ENCODE results near the gene UNC45B. TPM values are rescaled to one million over a fixed set of nuclear protein-coding genes. Genes with fewer than 3 reads are reported as not detected.
A peak's percentile ranks its signal among the peaks of the same experiment; 100 is the strongest.

UNC45B gene
- total and polyA plus RNA-seq, 12 donors: under 0.01 to 0.27 (median 0.13) TPM; not detected in 4

GRCh38 chr17:35167046-35167445 is 19.4 kb downstream of the UNC45B start:
- H3K9me3 ChIP-seq (replicated peaks in 1 of 3): no peaks in the 10 kb centered on the region
- no peaks in the 10 kb centered on the region for H3K4me1 ChIP-seq (replicated peaks in 1 of 2)
- no peak overlapping the region for H3K4me3 ChIP-seq
- 49 to 61% (median 51%) methylated on average over 1 to 3 of the region's 3 CpGs for WGBS, 4 donors
- no peak for DNase-seq
- H3K27me3 ChIP-seq: no peaks in the 10 kb centered on the region
- intact Hi-C loops (cut with DNase I): loop anchor here in 1 of 2 donors (10.0 kb wide), 2 partner anchors 148 to 578 kb away; no protein-coding TSS in a partner anchor
- no peak for TF ChIP-seq POLR2A (IDR thresholded peaks at IDR 0.05)
- TF ChIP-seq CTCF (IDR thresholded peaks at IDR 0.05): no peak
- H3K36me3 ChIP-seq (replicated peaks in 1 of 2): no peaks in the 10 kb centered on the region
- no peak overlapping the region for H3K27ac ChIP-seq

DNA sequence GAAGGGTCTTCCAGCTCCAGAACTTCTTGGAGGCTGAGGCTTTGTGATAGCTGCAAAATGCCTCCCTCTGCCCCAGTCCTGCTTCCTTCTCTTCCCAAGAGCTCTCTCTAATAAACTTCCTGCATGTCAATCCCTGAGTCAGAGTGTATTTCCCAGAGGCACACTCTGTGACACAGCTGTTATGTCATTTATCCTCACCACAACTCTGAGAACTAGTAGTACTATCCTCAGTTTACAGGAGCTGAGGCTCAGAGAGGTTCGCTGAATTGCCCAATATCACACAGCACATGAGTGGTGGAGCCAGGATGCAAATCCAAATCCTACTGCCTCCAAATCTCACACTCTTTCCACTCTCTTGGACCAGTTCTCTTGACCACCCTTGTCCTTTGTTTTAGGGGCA is 20.0 kb downstream of the UNC45B start:
- WGBS, 4 donors: 60 to 86% (median 69%) methylated on average over 1 of the region's 1 CpG
- intact Hi-C loops (cut with DNase I): loop anchor here in 1 of 2 donors (10.0 kb wide), 2 partner anchors 147 to 577 kb away; no protein-coding TSS in a partner anchor
- Histone ChIP-seq H3K36me3 (replicated peaks in 1 of 2) (no peaks in the 10 kb centered on the region), H3K27ac (no peak overlapping the region), H3K9me3 (replicated peaks in 1 of 3) (no peaks in the 10 kb centered on the region), H3K4me1 (replicated peaks in 1 of 2) (no peaks in the 10 kb centered on the region), H3K27me3 (no peaks in the 10 kb centered on the region), H3K4me3 (no peak overlapping the region)
- TF ChIP-seq CTCF (IDR thresholded peaks at IDR 0.05) (no peak), POLR2A (IDR thresholded peaks at IDR 0.05) (no peak)
- no peak for DNase-seq

DNA sequence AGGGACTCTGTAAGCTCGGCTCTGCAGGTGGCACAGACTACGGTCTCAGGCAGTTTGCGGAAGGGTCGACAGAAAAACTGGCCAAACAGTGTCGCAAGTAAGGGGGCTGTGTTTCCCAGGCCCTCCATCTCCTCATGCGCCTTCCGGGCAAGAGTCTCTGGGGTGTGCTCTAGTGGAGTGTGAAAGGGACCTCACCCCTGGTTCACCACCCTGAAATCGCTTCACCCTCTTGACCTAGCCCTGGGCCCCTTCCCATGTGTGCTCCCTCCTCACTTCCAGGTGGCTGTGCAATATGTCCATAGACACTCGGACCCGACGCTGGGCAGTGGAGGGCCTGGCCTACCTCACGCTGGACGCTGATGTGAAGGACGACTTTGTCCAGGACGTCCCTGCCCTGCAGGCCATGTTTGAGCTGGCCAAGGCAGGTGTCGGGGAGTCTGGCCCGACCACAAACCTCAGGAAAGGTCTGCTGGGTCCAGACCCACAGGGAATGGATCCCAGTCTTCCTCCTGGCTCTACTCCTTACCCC is 22.3 kb downstream of the UNC45B start:
- DNase-seq: no peak
- H3K27ac ChIP-seq: no peak overlapping the region
- WGBS, 4 donors: 80 to 84% (median 82%) methylated on average over 15 to 17 of the region's 17 CpGs
- H3K4me3 ChIP-seq: no peak overlapping the region
- no peaks in the 10 kb centered on the region for H3K4me1 ChIP-seq (replicated peaks in 1 of 2)
- intact Hi-C loops (cut with DNase I): loop anchor here (5.0 to 10.0 kb wide), 4 partner anchors 145 to 575 kb away; partner anchors contain the start of gene SLFN12L (in 1 of the 2)
- no peaks in the 10 kb centered on the region for H3K27me3 ChIP-seq
- no peaks in the 10 kb centered on the region for H3K9me3 ChIP-seq (replicated peaks in 1 of 3)
- no peaks in the 10 kb centered on the region for H3K36me3 ChIP-seq (replicated peaks in 1 of 2)
- TF ChIP-seq POLR2A (IDR thresholded peaks at IDR 0.05): no peak
- no peak for TF ChIP-seq CTCF (IDR thresholded peaks at IDR 0.05)

- no peak overlapping the region for H3K27ac ChIP-seq
- no peaks in the 10 kb centered on the region for H3K27me3 ChIP-seq
- intact Hi-C loops (cut with DNase I): loop anchor here (5.0 to 10.0 kb wide), 2 partner anchors 364 to 371 kb away; partner anchors contain the start of gene SLFN12L (in 1 of the 2)
- peak in 5 of 6 experiments; percentile 37 to 51 (median 39) for TF ChIP-seq CTCF (IDR thresholded peaks at IDR 0.05)
- no peak for TF ChIP-seq POLR2A (IDR thresholded peaks at IDR 0.05)
- H3K4me1 ChIP-seq (replicated peaks in 1 of 2): no peaks in the 10 kb centered on the region
- H3K4me3 ChIP-seq: no peak overlapping the region
- 68 to 74% (median 71%) methylated on average over 11 to 18 of the region's 18 CpGs for WGBS, 4 donors
- DNase-seq: peak in 2 of 7 donors; percentile 4 to 21
- no peaks in the 10 kb centered on the region for H3K9me3 ChIP-seq (replicated peaks in 1 of 3)
- H3K36me3 ChIP-seq (replicated peaks in 1 of 2): no peaks in the 10 kb centered on the region
These were observed 23.6 kb downstream of the UNC45B start for GRCh38 chr17:35170968-35171771.
